ENCODE data around the gene IFI16.

IFI16 gene

DNA sequence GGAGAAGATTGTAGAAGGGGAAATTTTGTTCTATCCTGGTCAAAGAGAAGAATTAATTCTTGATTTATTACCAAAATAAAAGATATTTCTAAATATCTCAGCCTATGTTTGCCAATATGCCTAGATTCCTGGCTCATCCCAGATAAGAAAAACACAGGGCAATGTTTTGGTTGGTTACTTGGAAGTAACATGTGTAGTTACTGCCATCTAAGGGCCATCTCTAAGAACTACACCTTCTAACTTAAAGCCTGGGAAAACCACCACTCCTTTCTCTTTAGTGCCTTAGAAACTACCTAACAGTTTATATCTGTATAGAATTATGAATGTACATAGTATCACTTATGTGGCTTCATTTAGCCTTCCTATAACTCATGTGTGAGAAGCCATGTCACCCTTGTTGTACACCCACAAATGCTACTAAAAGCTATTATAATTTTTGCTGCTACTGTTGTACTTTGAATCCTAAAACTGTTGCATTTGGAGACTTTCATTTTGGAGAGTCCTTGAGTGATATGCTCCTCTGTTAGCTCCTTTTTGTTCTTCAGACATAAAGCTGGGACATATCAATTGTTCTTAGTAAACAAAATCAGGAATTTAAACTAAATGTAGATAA is 62.4 kb downstream of the IFI16 start:
- no peak overlapping the region for H3K4me3 ChIP-seq (ENCODE audit: low read length)
- peak; percentile 81 for DNase-seq (ENCODE audit: low read depth)
- TF ChIP-seq, protein P1, sequence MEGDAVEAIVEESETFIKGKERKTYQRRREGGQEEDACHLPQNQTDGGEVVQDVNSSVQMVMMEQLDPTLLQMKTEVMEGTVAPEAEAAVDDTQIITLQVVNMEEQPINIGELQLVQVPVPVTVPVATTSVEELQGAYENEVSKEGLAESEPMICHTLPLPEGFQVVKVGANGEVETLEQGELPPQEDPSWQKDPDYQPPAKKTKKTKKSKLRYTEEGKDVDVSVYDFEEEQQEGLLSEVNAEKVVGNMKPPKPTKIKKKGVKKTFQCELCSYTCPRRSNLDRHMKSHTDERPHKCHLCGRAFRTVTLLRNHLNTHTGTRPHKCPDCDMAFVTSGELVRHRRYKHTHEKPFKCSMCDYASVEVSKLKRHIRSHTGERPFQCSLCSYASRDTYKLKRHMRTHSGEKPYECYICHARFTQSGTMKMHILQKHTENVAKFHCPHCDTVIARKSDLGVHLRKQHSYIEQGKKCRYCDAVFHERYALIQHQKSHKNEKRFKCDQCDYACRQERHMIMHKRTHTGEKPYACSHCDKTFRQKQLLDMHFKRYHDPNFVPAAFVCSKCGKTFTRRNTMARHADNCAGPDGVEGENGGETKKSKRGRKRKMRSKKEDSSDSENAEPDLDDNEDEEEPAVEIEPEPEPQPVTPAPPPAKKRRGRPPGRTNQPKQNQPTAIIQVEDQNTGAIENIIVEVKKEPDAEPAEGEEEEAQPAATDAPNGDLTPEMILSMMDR (conservative IDR thresholded peaks at IDR 0.05; ENCODE audit: low read length) = peak; percentile 86

DNA sequence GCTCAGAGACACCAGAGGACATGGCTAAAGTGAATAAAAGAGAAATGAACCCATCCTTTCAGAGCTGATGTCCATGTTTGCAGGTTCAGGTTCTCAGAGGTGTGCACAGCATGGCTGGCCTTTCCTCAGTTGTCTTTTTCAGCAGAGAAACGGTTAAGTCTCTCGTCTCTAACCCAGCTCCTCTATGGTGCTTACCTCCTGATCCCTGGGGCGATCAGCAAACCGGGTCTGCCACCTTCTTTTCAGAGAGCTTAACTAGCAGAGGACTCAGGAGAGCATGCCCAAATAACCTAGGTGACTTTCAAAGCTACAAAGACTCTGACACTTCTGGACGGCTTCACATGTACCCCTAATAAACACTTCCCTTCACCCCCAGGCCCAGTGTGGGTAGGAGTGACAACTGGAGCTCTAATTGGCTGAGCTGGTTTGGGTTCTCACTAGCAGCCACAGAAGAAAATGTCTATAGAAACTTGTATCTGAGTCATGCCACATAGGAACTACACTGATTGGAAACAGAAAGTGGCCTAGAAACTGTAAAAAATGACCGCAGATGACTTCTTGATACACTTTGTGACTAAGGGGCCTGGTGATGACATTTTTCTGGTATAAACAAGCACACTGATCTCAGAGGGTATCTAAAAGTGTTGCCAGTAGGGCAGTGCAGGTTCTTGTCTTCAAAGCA is 66.9 kb downstream of the IFI16 start, which contains the start of gene AIM2:
Gene AIM2, minus strand, starts transcription at position 329 of the 682 bp plus-strand sequence. CDS start 3,267 bp downstream, outside the sequence.
- no peak within 1 kb of the TSS for H3K4me3 ChIP-seq (ENCODE audit: low read length)
- peak; percentile 52 for DNase-seq (ENCODE audit: low read depth)

DNA sequence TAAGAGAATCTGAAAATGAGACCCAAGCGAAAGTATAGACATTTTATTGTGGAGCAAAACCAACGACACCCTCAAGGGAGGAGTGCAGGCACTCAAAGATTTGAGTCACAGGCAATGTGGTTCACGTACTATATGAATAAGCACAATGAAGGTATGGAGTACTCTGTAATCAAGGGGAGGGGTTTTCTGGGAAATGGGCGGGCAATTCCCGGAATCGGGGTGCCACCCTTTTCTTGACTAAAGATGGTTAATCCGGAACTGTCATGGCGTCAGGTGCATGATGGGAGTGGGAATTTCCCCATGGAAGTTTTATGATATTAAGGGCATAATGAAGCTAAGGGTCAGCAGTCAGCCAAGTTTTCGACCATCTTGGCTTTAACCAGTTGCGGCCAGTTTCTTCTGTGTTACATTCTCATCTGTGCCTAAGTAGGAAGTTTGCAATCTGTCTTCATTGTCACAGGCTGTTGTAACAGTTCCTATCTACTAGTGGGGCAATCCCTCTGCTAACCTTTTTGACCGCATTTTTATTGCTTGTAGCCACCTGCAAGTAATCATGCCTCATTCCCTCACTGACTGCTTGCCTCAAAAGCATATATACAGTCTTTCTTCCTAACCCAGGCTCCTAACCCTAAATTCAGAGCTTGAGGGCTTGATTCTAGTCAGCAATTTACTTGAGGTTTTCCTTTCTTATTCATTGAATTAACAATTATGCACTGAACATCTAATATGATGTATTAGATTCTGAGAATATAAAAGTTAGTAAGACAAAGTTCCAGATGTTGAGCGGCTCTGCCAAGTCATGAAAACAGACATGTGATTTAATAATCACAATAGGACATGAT is 67.6 kb downstream of the IFI16 start:
- DNase-seq (ENCODE audit: low read depth) = peak; percentile 34

More for the DNA sequence above, 66.9 kb downstream of the IFI16 start, which contains the start of gene AIM2:
- TF ChIP-seq, protein P1 (conservative IDR thresholded peaks at IDR 0.05; ENCODE audit: low read length) = no peak

DNA sequence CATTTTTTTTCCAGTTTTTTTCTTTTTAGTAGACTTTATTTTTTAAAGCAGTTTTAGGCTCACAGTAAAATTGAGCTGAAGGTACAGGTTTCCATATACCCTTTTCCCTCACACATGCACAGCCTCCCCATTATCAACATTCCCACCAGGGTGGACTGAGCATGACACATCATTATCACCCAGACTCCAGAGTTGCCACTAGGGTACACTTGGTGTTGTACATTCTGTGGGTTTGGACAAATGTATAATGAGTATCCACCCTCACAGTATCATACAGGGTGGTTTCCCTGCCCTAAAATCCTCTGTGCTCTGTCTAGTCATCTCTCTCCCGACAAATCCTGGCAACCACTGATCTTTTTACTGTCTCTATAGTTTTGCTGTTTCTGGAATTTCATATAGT is 69.8 kb downstream of the IFI16 start:
- no peak overlapping the region for H3K4me3 ChIP-seq (ENCODE audit: low read length)
- TF ChIP-seq, protein P1 (conservative IDR thresholded peaks at IDR 0.05; ENCODE audit: low read length) = no peak
- DNase-seq (ENCODE audit: low read depth) = no peak

More for the DNA sequence above, 67.6 kb downstream of the IFI16 start:
- TF ChIP-seq, protein P1 (conservative IDR thresholded peaks at IDR 0.05; ENCODE audit: low read length) = no peak
- no peak overlapping the region for H3K4me3 ChIP-seq (ENCODE audit: low read length)

DNA sequence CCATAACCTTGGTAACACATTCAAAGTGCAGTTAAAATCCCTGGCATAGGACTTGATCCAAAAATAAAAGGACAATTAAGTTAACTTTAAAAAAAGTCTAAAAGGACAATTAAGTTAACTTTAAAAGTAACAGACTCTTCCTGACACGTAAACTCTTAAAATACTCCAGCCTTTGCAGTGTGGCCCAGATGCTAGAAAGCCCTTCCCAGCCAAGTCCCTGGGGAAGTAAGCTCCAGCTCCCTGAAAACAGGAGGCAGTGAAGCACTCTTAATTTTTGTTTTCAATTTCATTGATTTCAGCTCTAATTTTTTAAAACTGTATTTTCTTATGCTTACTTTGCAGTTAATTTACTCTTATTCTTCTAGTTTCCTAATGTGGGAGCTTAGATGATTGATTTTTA is 71.9 kb downstream of the IFI16 start:
- TF ChIP-seq, protein P1 (conservative IDR thresholded peaks at IDR 0.05; ENCODE audit: low read length) = no peak
- DNase-seq (ENCODE audit: low read depth) = no peak
- no peak overlapping the region for H3K4me3 ChIP-seq (ENCODE audit: low read length)

DNA sequence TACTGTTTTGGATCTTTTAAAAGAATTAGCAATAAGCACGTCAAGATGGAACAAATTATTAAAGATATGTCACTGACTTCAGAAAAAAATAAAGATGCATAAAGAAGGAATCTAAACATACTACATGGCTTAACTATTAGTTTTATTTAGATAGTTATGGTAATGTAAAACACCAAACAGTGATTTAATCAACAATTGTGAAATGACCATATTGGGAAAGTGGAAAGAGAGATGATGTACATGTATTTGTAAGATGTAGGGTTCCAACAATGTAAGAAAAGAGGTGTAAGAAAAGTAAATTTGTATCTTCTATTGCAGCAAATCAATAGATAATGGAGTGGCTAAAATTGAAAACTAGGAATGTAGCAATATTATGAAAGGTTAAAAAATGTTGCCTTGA is 73.3 kb downstream of the IFI16 start:
- TF ChIP-seq, protein P1 (conservative IDR thresholded peaks at IDR 0.05; ENCODE audit: low read length) = no peak
- DNase-seq (ENCODE audit: low read depth) = no peak
- H3K4me3 ChIP-seq (ENCODE audit: low read length) = no peak overlapping the region
